Keratinocyte (primary cell): Measurements from ENCODE around the gene NEGR1.

Experiments
- CTCF ChIP-seq, 3 experiments: IDR thresholded peaks in 1 of 3; conservative IDR thresholded peaks in 1 of 3; optimal IDR thresholded peaks in 1 of 3; 2 replicates in 2 of 3; 3 replicates in 1 of 3; pipeline versions ENCODE3 to v1.5.1; 2011; ENCODE audit warnings: low read length in 3 of 3, mild to moderate bottlenecking in 3 of 3, moderate library complexity in 2 of 3, control low read depth in 1 of 3, inconsistent platforms in 1 of 3; ENCODE audit not compliant: insufficient read depth in 2 of 3; ENCODE audit errors: extremely low read depth in 1 of 3
- EZH2 ChIP-seq: IDR thresholded peaks from one replicate; pipeline ENCODE4 v1.6.1; 2012; ENCODE audit warnings: inconsistent platforms, mild to moderate bottlenecking, low read length, moderate library complexity

DNA sequence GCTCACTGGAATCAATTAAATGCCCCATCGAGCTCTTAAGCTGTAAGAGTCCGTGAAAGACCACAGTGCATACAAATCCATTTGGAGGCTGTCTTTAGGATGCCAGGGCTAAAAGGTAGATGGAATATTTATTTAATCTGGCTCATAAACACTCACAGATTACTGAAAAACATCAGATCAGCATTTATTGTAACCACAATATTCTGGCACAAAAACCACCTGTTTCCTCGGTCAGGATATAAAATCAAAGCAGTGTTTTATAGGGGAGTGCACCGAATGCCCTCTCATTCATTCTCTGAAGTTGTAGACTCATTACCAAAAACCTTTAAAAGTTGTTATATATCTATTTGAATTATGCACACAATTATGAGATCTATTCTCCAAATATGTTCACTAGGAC lies 500.9 kb downstream of the NEGR1 start:
- TF ChIP-seq CTCF (optimal IDR thresholded peaks at IDR 0.05 in 1 of 3, IDR thresholded peaks at IDR 0.05 in 1 of 3, conservative IDR thresholded peaks at IDR 0.05 in 1 of 3; ENCODE audit: extremely low read depth in 1 of 3, insufficient read depth in 2 of 3, low read length in 3 of 3) (no peak), EZH2 (no peak)
